ENCODE data around the gene LMX1B. TPM values are rescaled to one million over a fixed set of nuclear protein-coding genes. Genes with fewer than 3 reads are reported as not detected.
"Not testable (repeated sequence)": the region's sequence is repeated elsewhere in the genome, so short reads cannot be mapped to it uniquely, and the experiment has no call there.

The LMX1B gene
- total RNA-seq, 1 donor from 2014 or later: 0.21 TPM

DNA sequence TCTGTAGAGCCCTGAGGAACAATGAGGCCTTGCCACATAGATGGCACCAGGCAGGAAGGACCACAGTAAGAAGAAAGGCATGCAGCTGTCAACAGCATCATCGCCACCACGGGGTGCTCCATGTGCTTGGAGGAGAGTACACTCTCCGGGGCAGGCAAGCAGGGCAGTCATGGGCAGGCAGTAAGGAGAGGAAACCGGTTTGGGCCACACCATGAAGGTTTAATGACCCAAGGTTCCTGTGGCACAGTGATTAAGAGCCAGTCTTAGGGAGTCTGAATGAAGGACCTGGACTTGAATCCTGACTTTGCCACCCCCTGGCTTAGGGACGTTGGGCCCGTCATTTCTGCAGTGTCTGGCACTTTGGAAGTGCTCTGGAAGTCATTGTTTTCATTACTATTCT lies 110.5 kb downstream of the LMX1B start:
- Histone ChIP-seq H3K4me1 (peaks cover 36% of the 10 kb centered on the region), H3K4me3 (no peak overlapping the region), H3K9me3 (no peaks in the 10 kb centered on the region), H3K27me3 (ENCODE audit: low read depth) (peaks cover 17% of the 10 kb centered on the region), H3K36me3 (no peaks in the 10 kb centered on the region), H3K27ac (no peak overlapping the region)
- ATAC-seq: no peak
- TF ChIP-seq, protein P1, sequence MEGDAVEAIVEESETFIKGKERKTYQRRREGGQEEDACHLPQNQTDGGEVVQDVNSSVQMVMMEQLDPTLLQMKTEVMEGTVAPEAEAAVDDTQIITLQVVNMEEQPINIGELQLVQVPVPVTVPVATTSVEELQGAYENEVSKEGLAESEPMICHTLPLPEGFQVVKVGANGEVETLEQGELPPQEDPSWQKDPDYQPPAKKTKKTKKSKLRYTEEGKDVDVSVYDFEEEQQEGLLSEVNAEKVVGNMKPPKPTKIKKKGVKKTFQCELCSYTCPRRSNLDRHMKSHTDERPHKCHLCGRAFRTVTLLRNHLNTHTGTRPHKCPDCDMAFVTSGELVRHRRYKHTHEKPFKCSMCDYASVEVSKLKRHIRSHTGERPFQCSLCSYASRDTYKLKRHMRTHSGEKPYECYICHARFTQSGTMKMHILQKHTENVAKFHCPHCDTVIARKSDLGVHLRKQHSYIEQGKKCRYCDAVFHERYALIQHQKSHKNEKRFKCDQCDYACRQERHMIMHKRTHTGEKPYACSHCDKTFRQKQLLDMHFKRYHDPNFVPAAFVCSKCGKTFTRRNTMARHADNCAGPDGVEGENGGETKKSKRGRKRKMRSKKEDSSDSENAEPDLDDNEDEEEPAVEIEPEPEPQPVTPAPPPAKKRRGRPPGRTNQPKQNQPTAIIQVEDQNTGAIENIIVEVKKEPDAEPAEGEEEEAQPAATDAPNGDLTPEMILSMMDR (IDR thresholded peaks at IDR 0.05): no peak
- intact Hi-C loops (cut with DNase I): no loop called here
- no peak for DNase-seq

DNA sequence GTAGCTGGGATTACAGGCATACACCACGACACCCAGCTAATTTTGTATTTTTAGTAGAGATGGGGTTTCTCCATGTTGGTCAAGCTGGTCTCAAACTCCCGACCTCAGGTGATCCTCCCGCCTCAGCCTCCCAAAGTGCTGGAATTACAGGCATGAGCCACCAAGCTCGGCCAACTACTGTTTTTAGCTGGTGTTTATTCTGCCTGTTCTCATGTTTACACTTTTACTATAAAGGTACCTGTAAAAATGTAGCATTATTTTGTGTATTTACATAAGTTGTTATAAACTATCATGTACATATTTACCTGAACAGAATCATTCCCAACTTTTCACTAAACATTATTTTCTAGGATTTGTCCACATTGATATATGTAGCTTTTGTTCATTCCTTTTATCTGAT lies 111.8 kb downstream of the LMX1B start:
- DNase-seq; intact Hi-C loops (cut with DNase I); ATAC-seq; H3K27ac ChIP-seq; H3K9me3 ChIP-seq; H3K4me3 ChIP-seq; H3K36me3 ChIP-seq: not testable (repeated sequence)
- H3K27me3 ChIP-seq (ENCODE audit: low read depth): peaks cover 17% of the 10 kb centered on the region
- H3K4me1 ChIP-seq: peaks cover 23% of the 10 kb centered on the region

DNA sequence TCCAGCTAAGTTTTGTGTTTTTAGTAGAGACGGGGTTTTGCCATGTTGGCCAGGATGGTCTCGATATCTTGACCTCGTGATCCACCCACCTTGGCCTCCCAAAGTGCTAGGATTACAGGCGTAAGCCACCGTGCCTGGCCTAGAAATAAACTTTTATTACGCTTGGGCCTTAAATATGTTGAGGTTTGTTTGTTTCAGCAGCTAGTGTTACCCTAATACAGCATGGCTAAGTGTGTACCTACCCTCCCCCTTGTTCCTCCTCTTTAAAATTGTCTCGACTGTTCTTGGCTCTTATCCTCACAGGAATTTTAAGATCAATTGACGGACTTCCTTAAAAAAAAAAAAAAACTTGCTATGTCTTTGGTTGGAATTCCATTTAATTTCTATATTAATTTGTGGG lies 114.5 kb downstream of the LMX1B start:
- intact Hi-C loops (cut with DNase I); ATAC-seq; H3K27me3 ChIP-seq (ENCODE audit: low read depth); DNase-seq; H3K4me3 ChIP-seq; H3K9me3 ChIP-seq; H3K4me1 ChIP-seq; H3K36me3 ChIP-seq; H3K27ac ChIP-seq: not testable (repeated sequence)

DNA sequence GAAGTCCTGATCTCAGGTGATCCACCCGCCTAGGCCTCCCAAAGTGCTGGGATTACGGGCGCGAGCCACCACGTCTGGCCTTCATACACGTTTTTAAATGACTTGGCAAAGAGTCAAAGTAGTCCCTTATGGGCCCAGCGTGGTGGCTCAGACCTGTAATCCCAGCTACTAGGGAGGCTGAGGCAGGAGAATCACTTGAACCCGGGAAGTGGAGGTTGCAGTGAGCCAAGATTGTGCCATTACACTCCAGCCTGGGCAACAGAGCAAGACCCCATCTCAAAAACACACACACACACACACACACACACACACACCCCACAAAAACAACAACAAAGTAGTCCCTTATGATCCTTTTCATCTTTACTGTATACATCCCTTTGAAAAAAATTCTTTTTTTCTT lies 116.9 kb downstream of the LMX1B start:
- H3K36me3 ChIP-seq; DNase-seq; intact Hi-C loops (cut with DNase I); H3K27me3 ChIP-seq (ENCODE audit: low read depth); H3K4me3 ChIP-seq; ATAC-seq; H3K9me3 ChIP-seq; H3K4me1 ChIP-seq; H3K27ac ChIP-seq: not testable (repeated sequence)

DNA sequence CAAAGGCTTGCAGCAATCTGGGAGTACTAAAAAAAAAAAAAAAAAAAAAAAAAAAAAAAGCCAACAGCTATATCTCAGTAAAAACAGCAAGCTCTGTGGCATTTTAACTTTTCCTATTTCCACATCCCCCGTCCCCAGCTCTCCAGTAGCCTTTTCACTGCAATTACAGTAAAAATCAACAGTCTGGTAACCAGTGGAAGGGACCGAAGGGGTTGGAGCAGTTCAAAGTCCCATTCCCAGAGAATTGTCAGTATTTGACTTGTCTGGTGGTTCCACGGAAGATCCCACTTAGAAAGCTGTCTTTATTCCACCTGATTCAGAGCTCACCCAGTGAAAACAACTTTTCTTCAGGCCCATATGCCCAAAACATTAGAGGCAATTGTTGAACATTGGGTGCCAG lies 119.3 kb downstream of the LMX1B start:
- Histone ChIP-seq H3K4me1 (no peaks in the 10 kb centered on the region), H3K27ac (no peak overlapping the region), H3K4me3 (no peak overlapping the region), H3K36me3 (no peaks in the 10 kb centered on the region), H3K27me3 (ENCODE audit: low read depth) (no peaks in the 10 kb centered on the region), H3K9me3 (peaks cover 9% of the 10 kb centered on the region)
- TF ChIP-seq, protein P1 (IDR thresholded peaks at IDR 0.05): no peak
- intact Hi-C loops (cut with DNase I): no loop called here
- DNase-seq: no peak
- ATAC-seq: no peak

DNA sequence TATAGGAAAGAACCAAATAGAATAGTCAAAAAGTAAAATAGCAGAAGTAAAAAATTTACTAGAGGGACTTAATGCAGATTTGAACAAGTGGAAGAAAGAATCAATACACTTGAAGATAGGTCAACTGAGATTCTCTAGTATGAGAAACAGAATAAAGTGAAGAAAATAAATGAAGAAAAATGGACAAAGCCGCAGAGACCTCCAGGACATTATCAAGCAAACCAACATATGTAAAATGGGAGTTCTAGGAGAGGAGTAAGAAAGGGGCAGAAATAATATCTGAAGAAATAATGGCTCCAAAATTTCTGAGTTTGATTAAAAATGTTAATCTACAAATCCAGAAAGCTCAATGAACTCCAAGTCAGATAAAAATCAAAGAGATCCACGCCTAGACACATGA lies 121.1 kb downstream of the LMX1B start:
- TF ChIP-seq, protein P1 (IDR thresholded peaks at IDR 0.05): no peak
- intact Hi-C loops (cut with DNase I): no loop called here
- Histone ChIP-seq H3K27me3 (ENCODE audit: low read depth) (no peaks in the 10 kb centered on the region), H3K27ac (no peak overlapping the region), H3K9me3 (peaks cover 9% of the 10 kb centered on the region), H3K36me3 (no peaks in the 10 kb centered on the region), H3K4me3 (no peak overlapping the region), H3K4me1 (no peaks in the 10 kb centered on the region)
- DNase-seq: no peak
- no peak for ATAC-seq

DNA sequence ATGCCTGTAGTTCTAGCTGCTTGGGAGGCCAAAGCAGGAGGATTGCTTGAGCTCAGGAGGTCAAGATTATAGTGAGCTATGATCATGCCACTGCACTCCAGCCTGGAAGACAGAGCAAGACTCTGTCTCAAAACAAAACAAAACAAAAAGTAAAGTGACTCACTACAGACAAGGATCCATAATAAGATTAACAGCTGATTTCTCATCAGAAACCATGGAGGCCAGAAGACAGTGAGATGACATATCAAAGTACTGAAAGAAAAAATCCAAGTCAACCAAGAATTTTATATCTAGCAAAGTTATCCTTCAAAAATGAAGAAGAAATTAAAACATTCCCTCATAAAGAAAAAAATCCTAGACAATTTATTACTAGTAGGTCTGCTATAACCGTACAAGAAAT lies 121.8 kb downstream of the LMX1B start:
- DNase-seq: no peak
- TF ChIP-seq, protein P1 (IDR thresholded peaks at IDR 0.05): no peak
- intact Hi-C loops (cut with DNase I): no loop called here

More for the DNA sequence above, 121.8 kb downstream of the LMX1B start:
- Histone ChIP-seq H3K27ac (no peak overlapping the region), H3K9me3 (peaks cover 9% of the 10 kb centered on the region), H3K36me3 (no peaks in the 10 kb centered on the region), H3K4me3 (no peak overlapping the region), H3K4me1 (no peaks in the 10 kb centered on the region), H3K27me3 (ENCODE audit: low read depth) (no peaks in the 10 kb centered on the region)
- no peak for ATAC-seq
